ENCODE results near the gene SIRT2. TPM values are rescaled to one million over a fixed set of nuclear protein-coding genes. Genes with fewer than 3 reads are reported as not detected.
A peak's percentile ranks its signal among the peaks of the same experiment; 100 is the strongest.
"Not testable (repeated sequence)": the region's sequence is repeated elsewhere in the genome, so short reads cannot be mapped to it uniquely, and the experiment has no call there.

The SIRT2 gene
- total RNA-seq, 1 donor from 2014 or later, result 28.9 TPM

DNA sequence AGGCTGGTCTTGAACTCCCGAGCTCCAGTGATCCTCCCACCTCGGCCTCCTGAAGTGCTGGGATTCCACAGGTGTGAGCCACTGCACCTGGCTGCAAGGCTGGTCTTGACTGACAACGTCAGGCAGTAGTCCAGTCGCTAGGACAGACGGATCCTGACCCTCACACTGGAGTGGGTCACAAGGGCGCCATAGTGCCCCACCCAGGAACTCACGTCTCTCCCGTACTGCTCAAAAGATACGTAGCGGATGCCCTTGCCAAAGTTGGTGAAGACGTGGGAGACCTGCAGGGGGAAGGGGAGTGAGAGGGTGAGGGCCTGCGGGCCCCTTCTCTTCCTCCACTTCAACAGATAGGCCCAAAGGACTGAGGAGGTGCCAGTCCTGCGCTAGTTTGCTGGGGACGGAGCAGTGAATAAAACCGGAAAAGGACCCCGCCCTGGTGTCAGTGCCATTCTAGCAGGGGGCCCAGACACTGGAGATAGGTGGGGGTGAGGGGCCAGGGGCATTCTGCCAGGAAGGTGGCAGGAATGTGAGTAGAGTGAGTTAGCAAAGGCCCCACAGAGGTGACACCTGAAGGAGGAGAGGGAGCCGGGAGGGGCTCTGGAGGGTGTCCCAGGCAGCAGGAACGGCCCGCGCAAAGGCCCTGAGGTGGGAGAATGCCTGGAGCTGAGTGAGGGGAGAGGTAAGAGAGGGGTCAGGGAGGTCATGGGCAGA is 43.2 kb upstream of the SIRT2 start:
- Mint-ChIP-seq H3K9me3 (no peaks in the 10 kb centered on the region), H3K4me3 (no peak overlapping the region), H3K36me3 (ENCODE audit: low read depth) (peaks cover 12% of the 10 kb centered on the region), H3K4me1 (no peaks in the 10 kb centered on the region), H3K27ac (ENCODE audit: unreplicated experiment) (no peak overlapping the region), H3K27me3 (ENCODE audit: low read depth) (peaks cover 4% of the 10 kb centered on the region)
- TF ChIP-seq, protein P1, sequence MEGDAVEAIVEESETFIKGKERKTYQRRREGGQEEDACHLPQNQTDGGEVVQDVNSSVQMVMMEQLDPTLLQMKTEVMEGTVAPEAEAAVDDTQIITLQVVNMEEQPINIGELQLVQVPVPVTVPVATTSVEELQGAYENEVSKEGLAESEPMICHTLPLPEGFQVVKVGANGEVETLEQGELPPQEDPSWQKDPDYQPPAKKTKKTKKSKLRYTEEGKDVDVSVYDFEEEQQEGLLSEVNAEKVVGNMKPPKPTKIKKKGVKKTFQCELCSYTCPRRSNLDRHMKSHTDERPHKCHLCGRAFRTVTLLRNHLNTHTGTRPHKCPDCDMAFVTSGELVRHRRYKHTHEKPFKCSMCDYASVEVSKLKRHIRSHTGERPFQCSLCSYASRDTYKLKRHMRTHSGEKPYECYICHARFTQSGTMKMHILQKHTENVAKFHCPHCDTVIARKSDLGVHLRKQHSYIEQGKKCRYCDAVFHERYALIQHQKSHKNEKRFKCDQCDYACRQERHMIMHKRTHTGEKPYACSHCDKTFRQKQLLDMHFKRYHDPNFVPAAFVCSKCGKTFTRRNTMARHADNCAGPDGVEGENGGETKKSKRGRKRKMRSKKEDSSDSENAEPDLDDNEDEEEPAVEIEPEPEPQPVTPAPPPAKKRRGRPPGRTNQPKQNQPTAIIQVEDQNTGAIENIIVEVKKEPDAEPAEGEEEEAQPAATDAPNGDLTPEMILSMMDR (conservative IDR thresholded peaks at IDR 0.05), result no peak
- DNase-seq (ENCODE audit: low read depth, low spot score), result no peak

DNA sequence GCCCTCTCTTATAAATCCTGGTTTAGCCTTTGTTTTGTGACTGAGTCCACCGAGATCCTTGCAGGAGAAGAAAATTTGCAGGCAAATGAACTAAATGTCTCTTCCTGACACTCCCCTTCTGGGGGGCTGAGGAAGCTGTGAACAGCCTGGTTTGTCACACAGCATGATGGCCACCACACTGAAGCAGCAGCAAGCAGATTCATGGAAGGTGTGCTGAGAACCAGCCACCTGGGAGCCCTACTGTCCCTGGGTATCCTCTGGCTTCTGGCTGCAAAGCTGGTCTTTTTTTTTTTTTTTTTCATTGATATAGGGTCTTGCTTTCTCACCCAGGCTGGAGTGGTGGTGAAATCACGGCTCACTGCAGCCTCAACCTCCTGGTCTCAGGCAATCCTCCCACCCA is 42.6 kb upstream of the SIRT2 start:
- TF ChIP-seq, protein P1 (conservative IDR thresholded peaks at IDR 0.05), result no peak
- H3K36me3 Mint-ChIP-seq (ENCODE audit: low read depth), result peaks cover 12% of the 10 kb centered on the region
- H3K9me3 Mint-ChIP-seq, result no peaks in the 10 kb centered on the region
- H3K27ac Mint-ChIP-seq (ENCODE audit: unreplicated experiment), result no peak overlapping the region
- no peaks in the 10 kb centered on the region for H3K4me1 Mint-ChIP-seq
- H3K27me3 Mint-ChIP-seq (ENCODE audit: low read depth), result peaks cover 4% of the 10 kb centered on the region
- no peak for DNase-seq (ENCODE audit: low read depth, low spot score)
- H3K4me3 Mint-ChIP-seq, result no peak overlapping the region

DNA sequence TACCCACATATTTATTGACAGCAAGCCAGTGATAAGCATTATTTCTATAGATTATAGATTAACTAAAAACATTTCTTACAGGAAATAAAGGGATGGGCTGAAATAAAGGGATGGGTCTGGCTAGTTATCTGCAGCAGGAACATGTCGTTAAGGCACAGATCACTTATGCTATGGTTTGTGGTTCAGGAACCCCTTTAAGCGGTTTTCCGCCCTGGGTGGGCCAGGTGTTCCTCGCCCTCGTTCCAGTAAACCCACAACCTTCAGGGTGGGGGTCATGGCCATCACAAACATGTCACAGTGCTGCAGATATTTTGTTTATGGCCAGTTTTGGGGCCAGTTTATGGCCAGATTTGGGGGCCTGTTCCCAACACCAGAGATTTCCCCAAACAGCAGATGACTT is 42.0 kb upstream of the SIRT2 start:
- not testable (repeated sequence) for H3K36me3 Mint-ChIP-seq (ENCODE audit: low read depth); H3K27me3 Mint-ChIP-seq (ENCODE audit: low read depth); H3K9me3 Mint-ChIP-seq; DNase-seq (ENCODE audit: low read depth, low spot score); H3K4me3 Mint-ChIP-seq; H3K4me1 Mint-ChIP-seq
- H3K27ac Mint-ChIP-seq (ENCODE audit: unreplicated experiment), result peak overlapping the region; percentile 24

DNA sequence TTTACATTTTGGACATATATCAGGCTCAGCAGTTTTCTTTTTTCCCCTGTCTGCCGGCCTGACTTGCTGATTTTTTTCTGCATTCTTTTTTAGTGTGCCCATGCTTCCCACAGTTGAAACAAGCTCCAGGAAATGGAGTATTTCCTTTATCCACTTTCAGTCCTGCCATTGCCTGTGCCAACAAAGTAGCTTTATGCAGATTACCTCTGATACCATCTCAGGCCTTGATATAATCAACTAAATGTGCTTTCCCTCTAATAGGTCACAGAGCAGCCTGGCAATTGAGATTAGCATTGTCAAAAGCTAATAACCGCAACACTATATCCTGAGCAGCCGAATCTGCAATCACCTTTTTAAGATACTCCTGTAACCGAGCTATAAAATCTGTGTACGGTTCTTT is 40.5 kb upstream of the SIRT2 start:
- Mint-ChIP-seq H3K4me1 (no peaks in the 10 kb centered on the region), H3K27me3 (ENCODE audit: low read depth) (peaks cover 4% of the 10 kb centered on the region), H3K9me3 (peaks cover 5% of the 10 kb centered on the region), H3K27ac (ENCODE audit: unreplicated experiment) (no peak overlapping the region), H3K4me3 (no peak overlapping the region), H3K36me3 (ENCODE audit: low read depth) (peaks cover 22% of the 10 kb centered on the region)
- no peak for DNase-seq (ENCODE audit: low read depth, low spot score)
- TF ChIP-seq, protein P1 (conservative IDR thresholded peaks at IDR 0.05), result no peak

DNA sequence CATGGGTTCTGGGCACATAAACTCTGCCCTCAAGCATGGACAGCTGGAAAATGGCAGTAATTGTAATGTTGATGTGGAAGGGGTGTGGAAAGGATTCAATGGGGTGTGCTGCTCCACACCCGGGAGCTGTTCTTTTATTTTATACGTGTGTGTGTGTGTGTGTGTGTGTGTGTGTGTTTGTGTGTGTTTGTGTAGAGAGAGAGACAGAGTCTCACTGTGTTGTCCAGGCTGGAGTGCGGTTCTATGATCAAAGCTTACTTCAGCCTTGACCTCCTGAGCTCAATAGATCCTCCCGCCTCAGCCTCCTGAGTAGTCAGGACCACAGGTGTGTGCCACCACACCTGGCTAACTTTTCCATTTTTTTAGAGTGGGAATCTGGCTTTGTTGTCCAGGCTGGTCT is 34.1 kb upstream of the SIRT2 start:
- DNase-seq (ENCODE audit: low read depth, low spot score), result no peak
- Mint-ChIP-seq H3K27ac (ENCODE audit: unreplicated experiment) (no peak overlapping the region), H3K9me3 (peaks cover 5% of the 10 kb centered on the region), H3K4me3 (no peak overlapping the region), H3K36me3 (ENCODE audit: low read depth) (peaks cover 21% of the 10 kb centered on the region), H3K4me1 (peaks cover 26% of the 10 kb centered on the region), H3K27me3 (ENCODE audit: low read depth) (no peaks in the 10 kb centered on the region)
- TF ChIP-seq, protein P1 (conservative IDR thresholded peaks at IDR 0.05), result no peak

DNA sequence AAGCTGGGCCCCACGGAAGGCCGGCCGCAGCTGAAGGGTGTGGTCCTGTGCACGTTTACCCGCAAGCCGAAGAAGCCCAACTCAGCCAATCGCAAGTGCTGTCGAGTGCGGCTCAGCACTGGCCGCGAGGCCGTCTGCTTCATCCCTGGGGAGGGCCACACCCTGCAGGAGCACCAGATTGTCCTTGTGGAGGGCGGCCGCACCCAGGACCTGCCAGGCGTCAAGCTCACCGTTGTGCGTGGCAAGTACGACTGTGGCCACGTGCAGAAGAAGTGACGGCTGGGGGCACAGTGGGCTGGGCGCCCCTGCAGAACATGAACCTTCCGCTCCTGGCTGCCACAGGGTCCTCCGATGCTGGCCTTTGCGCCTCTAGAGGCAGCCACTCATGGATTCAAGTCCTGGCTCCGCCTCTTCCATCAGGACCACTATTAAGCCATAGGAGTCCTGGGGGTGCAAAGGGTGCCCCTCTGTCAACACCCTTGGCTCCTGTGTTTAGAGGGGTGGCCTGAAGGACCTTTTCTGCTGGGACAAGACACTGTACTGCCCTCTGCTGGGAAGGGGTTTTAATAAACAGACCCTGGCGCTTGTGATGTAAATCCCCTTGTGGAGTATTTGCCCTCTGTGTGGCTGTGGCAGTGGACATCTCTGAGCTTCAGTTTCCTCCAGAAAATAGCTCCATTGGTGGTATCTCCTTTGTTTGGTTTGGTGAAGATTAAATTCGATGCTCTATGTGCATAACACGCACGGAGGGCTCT is 33.2 kb upstream of the SIRT2 start:
- H3K27ac Mint-ChIP-seq (ENCODE audit: unreplicated experiment), result no peak overlapping the region
- peaks cover 28% of the 10 kb centered on the region for H3K4me1 Mint-ChIP-seq
- peak overlapping the region; percentile 83 for H3K4me3 Mint-ChIP-seq
- TF ChIP-seq, protein P1 (conservative IDR thresholded peaks at IDR 0.05), result peak; percentile 50
- H3K9me3 Mint-ChIP-seq, result peaks cover 5% of the 10 kb centered on the region
- no peaks in the 10 kb centered on the region for H3K27me3 Mint-ChIP-seq (ENCODE audit: low read depth)
- peaks cover 21% of the 10 kb centered on the region for H3K36me3 Mint-ChIP-seq (ENCODE audit: low read depth)
- DNase-seq (ENCODE audit: low read depth, low spot score), result peak; percentile 45
